ENCODE data around the gene SEMG1. TPM values are rescaled to one million over a fixed set of nuclear protein-coding genes. Genes with fewer than 3 reads are reported as not detected.

SEMG1 gene
- total and polyA plus RNA-seq, 7 experiments from 2014 or later, result not detected

DNA sequence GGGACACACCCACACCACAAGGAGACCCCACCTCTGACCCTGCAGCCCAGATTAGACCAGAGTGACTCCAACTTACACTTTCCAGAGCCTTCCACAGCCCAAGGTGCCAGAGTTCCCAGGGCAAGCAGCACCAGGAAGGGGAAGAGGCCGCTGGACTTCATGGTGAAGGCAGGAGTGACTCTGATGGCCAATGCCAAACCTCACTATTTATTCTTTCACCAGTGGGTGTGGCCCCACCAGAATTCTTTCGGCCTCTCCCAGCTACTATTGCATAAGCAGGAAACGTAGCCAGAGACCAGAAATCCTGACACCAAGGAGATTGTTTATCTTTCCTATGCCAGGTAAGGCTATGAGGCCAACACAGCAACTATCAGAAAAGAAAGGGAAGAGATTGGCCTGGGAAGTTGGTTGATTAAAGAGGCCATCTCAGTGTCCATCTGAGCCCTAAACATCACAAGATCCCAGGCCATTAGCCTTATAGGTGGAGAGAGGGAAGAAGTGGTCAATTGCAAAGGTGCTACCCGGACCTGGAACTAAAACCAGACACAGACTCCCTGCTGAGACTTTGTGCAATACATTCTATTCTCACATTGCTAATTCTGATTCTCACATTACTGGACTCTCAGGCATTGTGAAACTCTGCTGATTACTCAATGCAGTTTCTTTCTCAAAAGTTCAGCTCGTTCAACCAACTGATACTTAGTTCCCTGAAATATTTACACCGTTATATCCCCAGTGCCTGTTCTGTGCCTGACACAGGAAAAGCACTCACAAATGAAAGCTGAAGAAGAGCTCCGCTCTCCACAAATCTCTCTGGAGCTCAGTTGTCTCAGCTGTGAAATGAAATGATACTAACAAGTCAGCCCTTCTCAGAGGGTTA lies 47.8 kb downstream of the SEMG1 start, which contains the start of gene SLPI:
Gene SLPI, minus strand, starts transcription at position 182 of the 880 bp plus-strand sequence. Its CDS starts 21 bp downstream, at position 161.
- DNase-seq (no peak), ATAC-seq (peak; percentile 37)
- H3K4me3 ChIP-seq (ENCODE audit: low read length), result no peak within 1 kb of the TSS
- intact Hi-C loops (cut with micrococcal nuclease), result no loop called here
- no peaks in the 10 kb centered on the region for H3K9me3 Mint-ChIP-seq
- peaks cover 0 to 7% (median 0%) of the 10 kb centered on the region in 7 donors for H3K4me1 Mint-ChIP-seq
- H3K9me3 ChIP-seq (ENCODE audit: control insufficient read depth in 2 of 3, low read length in 3 of 3), result no peaks in the 10 kb centered on the region
- H3K27ac ChIP-seq (ENCODE audit: low read depth, low read length), result no peak within 1 kb of the TSS
- no peaks in the 10 kb centered on the region for H3K4me1 ChIP-seq (ENCODE audit: control insufficient read depth in 2 of 2, insufficient read depth in 2 of 2, low read length in 2 of 2)
- H3K36me3 Mint-ChIP-seq, result no peaks in the 10 kb centered on the region
- no peak within 1 kb of the TSS for H3K27ac Mint-ChIP-seq
- no peak within 1 kb of the TSS for H3K4me3 Mint-ChIP-seq
- ChIA-PET CTCF (interaction anchor here (1.7 kb wide), 1 partner anchor 39 kb away, joined by 4 read pairs; no protein-coding TSS in a partner anchor), POLR2A (no interaction called here)
- H3K36me3 ChIP-seq (ENCODE audit: control insufficient read depth in 2 of 3, insufficient read depth in 3 of 3, low read length in 3 of 3), result no peaks in the 10 kb centered on the region
- H3K27me3 Mint-ChIP-seq, result peaks cover 28 to 54% (median 33%) of the 10 kb centered on the region in 5 donors
- H3K27me3 ChIP-seq (ENCODE audit: control insufficient read depth in 2 of 2, insufficient read depth in 2 of 2, low read length in 2 of 2), result no peaks in the 10 kb centered on the region

DNA sequence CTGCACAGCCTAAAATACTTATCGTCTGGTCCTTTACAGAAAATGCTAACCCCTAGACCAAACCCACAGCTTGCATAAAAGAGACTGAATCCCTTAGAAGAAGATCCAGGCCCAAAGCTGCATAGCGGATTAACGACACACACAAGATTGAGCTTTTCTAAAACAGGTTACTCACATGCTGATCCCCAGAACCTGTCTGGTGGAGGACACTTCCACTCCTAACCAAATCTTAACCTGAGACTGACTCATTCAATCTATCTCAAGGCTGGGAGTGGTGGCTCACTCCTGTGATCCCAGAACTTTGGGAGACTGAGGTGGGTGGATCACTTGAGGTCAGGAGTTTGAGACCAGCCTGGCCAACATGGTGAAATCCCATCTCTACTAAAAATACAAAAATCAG lies 50.3 kb downstream of the SEMG1 start:
- ATAC-seq, result no peak
- POLR2A ChIA-PET, result no interaction called here
- H3K36me3 Mint-ChIP-seq, result no peaks in the 10 kb centered on the region
- H3K36me3 ChIP-seq (ENCODE audit: control insufficient read depth in 2 of 3, insufficient read depth in 3 of 3, low read length in 3 of 3), result no peaks in the 10 kb centered on the region
- H3K4me1 ChIP-seq (ENCODE audit: control insufficient read depth in 2 of 2, insufficient read depth in 2 of 2, low read length in 2 of 2), result no peaks in the 10 kb centered on the region
- DNase-seq, result no peak
- H3K27ac ChIP-seq (ENCODE audit: low read depth, low read length), result no peak overlapping the region
- no peaks in the 10 kb centered on the region for H3K9me3 Mint-ChIP-seq
- CTCF ChIA-PET, result no interaction called here
- H3K9me3 ChIP-seq (ENCODE audit: control insufficient read depth in 2 of 3, low read length in 3 of 3), result no peaks in the 10 kb centered on the region
- no peak overlapping the region for H3K4me3 ChIP-seq (ENCODE audit: low read length)
- H3K27ac Mint-ChIP-seq, result no peak overlapping the region
- intact Hi-C loops (cut with micrococcal nuclease), result no loop called here
- H3K4me3 Mint-ChIP-seq, result no peak overlapping the region
- H3K27me3 Mint-ChIP-seq, result peaks cover 22 to 44% (median 28%) of the 10 kb centered on the region in 5 donors
- peaks cover 0 to 7% (median 0%) of the 10 kb centered on the region in 7 donors for H3K4me1 Mint-ChIP-seq
- H3K27me3 ChIP-seq (ENCODE audit: control insufficient read depth in 2 of 2, insufficient read depth in 2 of 2, low read length in 2 of 2), result no peaks in the 10 kb centered on the region

DNA sequence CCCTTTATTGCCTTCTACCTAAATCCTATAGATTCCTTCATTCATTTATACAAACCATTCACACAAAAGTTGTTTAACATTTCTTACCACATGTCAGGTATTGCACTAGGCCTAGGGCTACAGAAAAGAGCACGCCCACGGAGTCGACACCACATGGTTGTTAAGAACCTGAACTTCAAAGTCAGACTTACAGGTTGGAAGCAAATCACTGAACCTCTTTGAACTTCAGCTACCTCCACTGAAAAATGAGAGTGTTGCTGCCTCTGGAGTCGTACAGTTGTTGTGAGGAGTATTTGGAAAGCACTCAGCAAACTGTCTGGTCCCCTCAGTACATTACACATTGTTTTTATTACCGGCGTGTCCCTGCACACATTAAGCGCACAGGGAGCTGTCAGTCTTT lies 50.9 kb downstream of the SEMG1 start:
- H3K27ac Mint-ChIP-seq, result no peak overlapping the region
- Histone ChIP-seq H3K9me3 (ENCODE audit: control insufficient read depth in 2 of 3, low read length in 3 of 3) (no peaks in the 10 kb centered on the region), H3K27ac (ENCODE audit: low read depth, low read length) (no peak overlapping the region), H3K4me1 (ENCODE audit: control insufficient read depth in 2 of 2, insufficient read depth in 2 of 2, low read length in 2 of 2) (no peaks in the 10 kb centered on the region), H3K27me3 (ENCODE audit: control insufficient read depth in 2 of 2, insufficient read depth in 2 of 2, low read length in 2 of 2) (no peaks in the 10 kb centered on the region), H3K36me3 (ENCODE audit: control insufficient read depth in 2 of 3, insufficient read depth in 3 of 3, low read length in 3 of 3) (no peaks in the 10 kb centered on the region), H3K4me3 (ENCODE audit: low read length) (no peak overlapping the region)
- H3K36me3 Mint-ChIP-seq, result no peaks in the 10 kb centered on the region
- ATAC-seq, result no peak
- ChIA-PET POLR2A (no interaction called here), CTCF (interaction anchor here (0.6 to 1.0 kb wide), 2 partner anchors 30 to 177 kb away, joined by 3 read pairs; no protein-coding TSS in a partner anchor)
- peaks cover 0 to 7% (median 0%) of the 10 kb centered on the region in 7 donors for H3K4me1 Mint-ChIP-seq
- DNase-seq, result no peak
- H3K27me3 Mint-ChIP-seq, result peaks cover 19 to 39% (median 28%) of the 10 kb centered on the region in 5 donors
- H3K9me3 Mint-ChIP-seq, result no peaks in the 10 kb centered on the region
- intact Hi-C loops (cut with micrococcal nuclease), result no loop called here
- H3K4me3 Mint-ChIP-seq, result no peak overlapping the region

DNA sequence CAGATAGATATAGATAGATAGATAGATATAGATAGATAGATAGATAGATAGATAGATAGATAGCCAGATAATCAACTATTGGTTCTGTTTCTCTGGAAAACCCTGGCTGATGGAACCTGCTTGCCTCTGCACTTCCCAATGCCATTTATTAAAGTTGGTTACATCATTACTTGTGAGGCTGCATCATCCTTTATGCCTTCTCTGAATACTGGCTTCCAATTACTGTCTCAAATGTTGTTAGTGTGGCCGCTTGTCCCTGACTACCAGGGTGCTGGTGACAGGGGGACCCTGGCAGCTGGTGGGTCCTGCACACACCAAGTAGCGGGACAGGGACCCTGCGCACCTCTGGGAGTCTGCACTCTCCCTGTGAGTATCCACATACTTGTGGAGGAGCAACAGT lies 51.4 kb downstream of the SEMG1 start:
- Mint-ChIP-seq H3K27me3 (peaks cover 21 to 40% (median 31%) of the 10 kb centered on the region in 5 donors), H3K9me3 (no peaks in the 10 kb centered on the region), H3K27ac (no peak overlapping the region), H3K4me3 (no peak overlapping the region), H3K4me1 (peaks cover 0 to 7% (median 0%) of the 10 kb centered on the region in 7 donors), H3K36me3 (no peaks in the 10 kb centered on the region)
- POLR2A ChIA-PET, result no interaction called here
- intact Hi-C loops (cut with micrococcal nuclease), result no loop called here
- CTCF ChIA-PET, result interaction anchor here (1.0 kb wide), 1 partner anchor 177 kb away, joined by 3 read pairs; no protein-coding TSS in a partner anchor
- no peak overlapping the region for H3K27ac ChIP-seq (ENCODE audit: low read depth, low read length)
- H3K9me3 ChIP-seq (ENCODE audit: control insufficient read depth in 2 of 3, low read length in 3 of 3), result no peaks in the 10 kb centered on the region
- ATAC-seq (no peak), DNase-seq (no peak)
- H3K27me3 ChIP-seq (ENCODE audit: control insufficient read depth in 2 of 2, insufficient read depth in 2 of 2, low read length in 2 of 2), result no peaks in the 10 kb centered on the region
- H3K36me3 ChIP-seq (ENCODE audit: control insufficient read depth in 2 of 3, insufficient read depth in 3 of 3, low read length in 3 of 3), result no peaks in the 10 kb centered on the region
- no peak overlapping the region for H3K4me3 ChIP-seq (ENCODE audit: low read length)
- H3K4me1 ChIP-seq (ENCODE audit: control insufficient read depth in 2 of 2, insufficient read depth in 2 of 2, low read length in 2 of 2), result no peaks in the 10 kb centered on the region

DNA sequence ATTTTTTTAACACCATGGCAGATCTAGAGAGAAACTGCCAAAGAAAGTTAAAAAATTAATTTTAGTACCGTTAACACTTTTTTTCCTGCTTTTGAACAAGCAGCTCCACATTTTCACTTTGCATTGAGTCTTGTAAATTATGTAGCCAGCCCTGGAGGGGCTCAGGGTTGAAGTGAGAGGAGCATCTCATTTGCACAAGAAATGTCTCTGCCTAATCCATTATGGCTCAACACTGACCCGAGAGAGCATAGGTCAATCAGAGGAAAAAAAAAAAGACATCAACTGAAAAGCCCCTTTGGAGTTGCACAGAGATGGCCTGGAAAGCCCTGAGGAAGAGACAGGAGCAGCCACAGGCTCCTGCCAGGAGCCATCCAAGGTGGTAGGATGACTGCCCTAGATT lies 51.8 kb downstream of the SEMG1 start:
- Histone ChIP-seq H3K36me3 (ENCODE audit: control insufficient read depth in 2 of 3, insufficient read depth in 3 of 3, low read length in 3 of 3) (no peaks in the 10 kb centered on the region), H3K4me1 (ENCODE audit: control insufficient read depth in 2 of 2, insufficient read depth in 2 of 2, low read length in 2 of 2) (no peaks in the 10 kb centered on the region), H3K27me3 (ENCODE audit: control insufficient read depth in 2 of 2, insufficient read depth in 2 of 2, low read length in 2 of 2) (no peaks in the 10 kb centered on the region), H3K27ac (ENCODE audit: low read depth, low read length) (no peak overlapping the region), H3K9me3 (ENCODE audit: control insufficient read depth in 2 of 3, low read length in 3 of 3) (no peaks in the 10 kb centered on the region), H3K4me3 (ENCODE audit: low read length) (no peak overlapping the region)
- intact Hi-C loops (cut with micrococcal nuclease), result no loop called here
- DNase-seq (no peak), ATAC-seq (no peak)
- H3K27ac Mint-ChIP-seq, result no peak overlapping the region
- no peaks in the 10 kb centered on the region for H3K36me3 Mint-ChIP-seq
- H3K4me3 Mint-ChIP-seq, result no peak overlapping the region
- POLR2A ChIA-PET, result no interaction called here
- peaks cover 0 to 7% (median 0%) of the 10 kb centered on the region in 7 donors for H3K4me1 Mint-ChIP-seq
- H3K27me3 Mint-ChIP-seq, result peaks cover 17 to 39% (median 30%) of the 10 kb centered on the region in 5 donors
- CTCF ChIA-PET, result no interaction called here
- no peaks in the 10 kb centered on the region for H3K9me3 Mint-ChIP-seq

Other genes starting within 250 kb of the SEMG1 start
- gene TOMM34, start 246.6 kb upstream of the SEMG1 start, total RNA-seq, result 10 to 100 TPM in 1 of 5 experiments, 1 to 10 TPM in 4; 7.0 to 22.5 (median 8.6) TPM
- gene TOMM34, start 246.6 kb upstream of the SEMG1 start, polyA plus RNA-seq, result 10 to 100 TPM; 15.1 to 30.2 TPM
- 100 to 1,000 TPM; 207 to 383 (median 267) TPM for gene STK4, start 240.5 kb upstream of the SEMG1 start, total RNA-seq
- 100 to 1,000 TPM; 175 to 241 TPM for gene STK4, start 240.5 kb upstream of the SEMG1 start, polyA plus RNA-seq
- gene KCNS1, start 105.9 kb upstream of the SEMG1 start, total RNA-seq, result under 1 TPM in 1 of 5 experiments, not detected in 4; 0.12 TPM
- gene KCNS1, start 105.9 kb upstream of the SEMG1 start, polyA plus RNA-seq, result under 1 TPM; 0.07 to 0.08 TPM
- not detected for gene WFDC5, start 91.9 kb upstream of the SEMG1 start, total RNA-seq
- gene WFDC5, start 91.9 kb upstream of the SEMG1 start, polyA plus RNA-seq, result not detected
- not detected for gene WFDC12, start 82.6 kb upstream of the SEMG1 start, total RNA-seq
- gene WFDC12, start 82.6 kb upstream of the SEMG1 start, polyA plus RNA-seq, result not detected
- gene PI3, start 32.1 kb upstream of the SEMG1 start, total RNA-seq, result not detected
- gene PI3, start 32.1 kb upstream of the SEMG1 start, polyA plus RNA-seq, result not detected
- gene SEMG2, start 14.3 kb downstream of the SEMG1 start, total RNA-seq, result not detected
- gene SEMG2, start 14.3 kb downstream of the SEMG1 start, polyA plus RNA-seq, result not detected
- under 1 TPM in 1 of 5 experiments, not detected in 4; 0.96 TPM for gene SLPI, start 47.5 kb downstream of the SEMG1 start, total RNA-seq
- gene SLPI, start 47.5 kb downstream of the SEMG1 start, polyA plus RNA-seq, result not detected
- gene RBPJL, start 99.8 kb downstream of the SEMG1 start, total RNA-seq, result not detected
- gene RBPJL, start 99.8 kb downstream of the SEMG1 start, polyA plus RNA-seq, result not detected
- gene MATN4, start 101.3 kb downstream of the SEMG1 start, total RNA-seq, result 1 to 10 TPM in 1 of 5 experiments, not detected in 4; 2.3 TPM
- gene MATN4, start 101.3 kb downstream of the SEMG1 start, polyA plus RNA-seq, result not detected
- 10 to 100 TPM in 1 of 5 experiments, 1 to 10 TPM in 1, under 1 TPM in 3; 0.38 to 46.7 (median 0.56) TPM for gene SDC4, start 141.4 kb downstream of the SEMG1 start, total RNA-seq
- gene SDC4, start 141.4 kb downstream of the SEMG1 start, polyA plus RNA-seq, result under 1 TPM in 1 of 2 donors, not detected in 1; 0.21 TPM
- gene SYS1, start 156.1 kb downstream of the SEMG1 start, total RNA-seq, result 100 to 1,000 TPM in 1 of 5 experiments, 10 to 100 TPM in 4; 23.9 to 111 (median 67.1) TPM
- gene SYS1, start 156.1 kb downstream of the SEMG1 start, polyA plus RNA-seq, result 10 to 100 TPM; 34.5 to 42.3 TPM
- under 1 TPM in 3 of 5 experiments, not detected in 2; 0.19 to 0.48 (median 0.46) TPM for gene TP53TG5, start 171.3 kb downstream of the SEMG1 start, total RNA-seq
- under 1 TPM; 0.14 to 0.24 TPM for gene TP53TG5, start 171.3 kb downstream of the SEMG1 start, polyA plus RNA-seq
- 10 to 100 TPM; 12.2 to 22.7 (median 16.3) TPM for gene DBNDD2, start 201.3 kb downstream of the SEMG1 start, total RNA-seq
- gene DBNDD2, start 201.3 kb downstream of the SEMG1 start, polyA plus RNA-seq, result 10 to 100 TPM; 15.3 to 22.9 TPM
- gene PIGT, start 209.1 kb downstream of the SEMG1 start, total RNA-seq, result 100 to 1,000 TPM in 1 of 5 experiments, 10 to 100 TPM in 4; 78.7 to 140 (median 85.0) TPM
- 10 to 100 TPM; 82.7 to 98.9 TPM for gene PIGT, start 209.1 kb downstream of the SEMG1 start, polyA plus RNA-seq